Measurements from ENCODE around the gene XCL1. TPM values are rescaled to one million over a fixed set of nuclear protein-coding genes. Genes with fewer than 3 reads are reported as not detected.

Gene XCL1
- total RNA-seq, 1 donor from 2014 or later: 2.6 TPM

Other genes starting within 250 kb of the XCL1 start
- gene XCL2, start 32.6 kb upstream of the XCL1 start, total RNA-seq: 4.1 and 8.9 TPM in 2 replicates
- gene DPT, start 152.6 kb downstream of the XCL1 start, total RNA-seq: not detected in 2 replicates